ENCODE data around the gene SDS.

GRCh38 chr12:113420996-113421595, 17.4 kb upstream of the SDS start:
- TF ChIP-seq EZH2 (IDR thresholded peaks at IDR 0.05; ENCODE audit: borderline replicate concordance, insufficient read depth, low read depth, low read length, poor library complexity, severe bottlenecking) (no peak), CTCF (IDR thresholded peaks at IDR 0.05) (no peak)

Data from B cell (primary cell).